H1 (cell line): ENCODE data around the gene HINT2. TPM values are rescaled to one million over a fixed set of nuclear protein-coding genes. Genes with fewer than 3 reads are reported as not detected.

Experiments used
- CTCF ChIA-PET: fragments of 300-600 bp; sonication (Branson Sonifier 250); formaldehyde crosslinking; loops from one replicate; lab custom pipeline; 2021; ENCODE audit not compliant: partially characterized antibody; lab: Charles Lee
- POLR2A ChIA-PET: fragments of 300-600 bp; sonication (Branson Sonifier 250); formaldehyde crosslinking; loops from one replicate; lab custom pipeline; 2021; ENCODE audit warnings: inconsistent platforms; ENCODE audit not compliant: partially characterized antibody; lab: Charles Lee
- DNase-seq, 2 experiments: peaks; one replicate each; pipeline versions ENCODE4 v3.0.0 to v3.0.0-alpha.2; 2010 to 2022; ENCODE audit warnings: low spot score in 2 of 2, low read depth in 1 of 2, mixed read lengths in 1 of 2
- FAIRE-seq: peaks from 2 replicates; lab custom pipeline; 2011; peaks lifted over from hg19 to GRCh38; lab: Jason Lieb, UNC
- H2AFZ ChIP-seq: 2 replicates; pipeline ENCODE4 v1.8.1; 2012; ENCODE audit warnings: low read length, inconsistent platforms
- H2AK5ac ChIP-seq: 2 replicates; pipeline ENCODE4 v1.6.1; 2013; ENCODE audit warnings: low read depth, low read length
- H2BK120ac ChIP-seq: replicated peaks from 2 replicates; pipeline ENCODE3; 2013; ENCODE audit warnings: low read depth, low read length, inconsistent platforms
- H2BK12ac ChIP-seq: 2 replicates; pipeline ENCODE4 v1.6.1; 2013; ENCODE audit warnings: low read depth, low read length
- H2BK15ac ChIP-seq: 2 replicates; pipeline ENCODE4 v1.6.1; 2013; ENCODE audit warnings: low read length
- H2BK20ac ChIP-seq: 2 replicates; pipeline ENCODE4 v1.6.1; 2013; ENCODE audit warnings: low read length
- H2BK5ac ChIP-seq: 2 replicates; pipeline ENCODE4 v1.6.1; 2013; ENCODE audit warnings: low read depth, low read length
- H3K14ac ChIP-seq: 2 replicates; pipeline ENCODE4 v1.6.1; 2013; ENCODE audit warnings: inconsistent platforms; ENCODE audit not compliant: insufficient read length
- H3K18ac ChIP-seq: 2 replicates; pipeline ENCODE4 v1.6.1; 2013; ENCODE audit warnings: low read length; ENCODE audit errors: extremely low read depth
- H3K23ac ChIP-seq: 2 replicates; pipeline ENCODE4 v1.6.1; 2013; ENCODE audit warnings: inconsistent platforms; ENCODE audit not compliant: insufficient read length
- H3K23me2 ChIP-seq: 2 replicates; pipeline ENCODE4 v1.6.1; 2013; ENCODE audit warnings: low read depth, low read length
- H3K27ac ChIP-seq: 2 replicates; pipeline ENCODE4 v1.6.1; 2011; ENCODE audit warnings: low read depth, low read length, inconsistent platforms
- H3K27me3 ChIP-seq, 4 experiments: replicated peaks in 1 of 4; 1 replicate in 1 of 4; 2 replicates in 3 of 4; pipeline versions ENCODE4 v1.6.1 to v1.8.1; 2011 to 2013; ENCODE audit warnings: low read length in 3 of 4, mild to moderate bottlenecking in 3 of 4, inconsistent platforms in 2 of 4, mixed read lengths in 2 of 4, moderate library complexity in 1 of 4; ENCODE audit not compliant: control insufficient read depth in 3 of 4, insufficient read depth in 3 of 4; ENCODE audit errors: extremely low read depth in 1 of 4
- H3K36me3 ChIP-seq, 4 experiments: 2 replicates each; pipeline versions ENCODE4 v1.6.1 to v1.8.1; 2011 to 2013; ENCODE audit warnings: mild to moderate bottlenecking in 4 of 4, low read length in 3 of 4, moderate library complexity in 2 of 4, control low read depth in 1 of 4, inconsistent platforms in 1 of 4; ENCODE audit not compliant: insufficient read depth in 4 of 4, control insufficient read depth in 2 of 4
- H3K4ac ChIP-seq: replicated peaks from 2 replicates; pipeline ENCODE3; 2013; ENCODE audit warnings: low read length, low read depth, mixed read lengths, inconsistent platforms; ENCODE audit not compliant: insufficient read length
- H3K4me1 ChIP-seq, 4 experiments: replicated peaks in 1 of 4; 1 replicate in 1 of 4; 2 replicates in 3 of 4; pipeline versions ENCODE4 v1.6.1 to v1.8.1; 2011 to 2013; ENCODE audit warnings: low read length in 3 of 4, inconsistent platforms in 2 of 4, mixed read lengths in 1 of 4; ENCODE audit not compliant: insufficient read depth in 4 of 4, control insufficient read depth in 3 of 4
- H3K4me2 ChIP-seq, 2 experiments: 2 replicates each; pipeline versions ENCODE4 v1.6.1 to v1.8.1; 2011 to 2013; ENCODE audit warnings: low read depth in 2 of 2, low read length in 2 of 2, control low read depth in 1 of 2, inconsistent platforms in 1 of 2, mild to moderate bottlenecking in 1 of 2; ENCODE audit not compliant: insufficient read depth in 1 of 2
- H3K4me3 ChIP-seq, 4 experiments: fragments of 200-600, 300-600 bp in 1 of 4; sonication (generic), shearing (Covaris generic), sonication (Bioruptor Twin) in 1 of 4; 2 replicates each; pipeline versions ENCODE4 v1.5.1 to v1.8.1; 2011 to 2016; ENCODE audit warnings: low read length in 4 of 4, low read depth in 3 of 4, control low read depth in 2 of 4, inconsistent platforms in 2 of 4, mild to moderate bottlenecking in 2 of 4, mixed read lengths in 1 of 4, moderate library complexity in 1 of 4; ENCODE audit not compliant: insufficient read depth in 2 of 4; ENCODE audit errors: extremely low read depth in 1 of 4
- H3K56ac ChIP-seq: replicated peaks from 2 replicates; pipeline ENCODE3; 2013; ENCODE audit warnings: low read depth, mild to moderate bottlenecking, mixed read lengths, low read length, inconsistent platforms; ENCODE audit not compliant: insufficient read length
- H3K79me1 ChIP-seq: 2 replicates; pipeline ENCODE4 v1.6.1; 2013; ENCODE audit warnings: low read depth, low read length, control low read depth
- H3K79me2 ChIP-seq, 2 experiments: 2 replicates each; pipeline versions ENCODE4 v1.6.1 to v1.8.1; 2012 to 2013; ENCODE audit warnings: low read length in 2 of 2, mild to moderate bottlenecking in 2 of 2, inconsistent platforms in 1 of 2; ENCODE audit not compliant: insufficient read depth in 2 of 2, control insufficient read depth in 1 of 2
- H3K9ac ChIP-seq, 4 experiments: replicated peaks in 1 of 4; 1 replicate in 1 of 4; 2 replicates in 3 of 4; pipeline versions ENCODE4 v1.6.1 to v1.8.1; 2011 to 2013; ENCODE audit warnings: low read depth in 3 of 4, low read length in 3 of 4, control low read depth in 2 of 4, mild to moderate bottlenecking in 2 of 4, moderate library complexity in 2 of 4, inconsistent platforms in 1 of 4; ENCODE audit errors: extremely low read depth in 1 of 4
- H3K9me3 ChIP-seq, 2 experiments: 2 replicates each; pipeline versions ENCODE4 v1.6.1 to v1.8.1; 2012 to 2013; ENCODE audit warnings: mild to moderate bottlenecking in 2 of 2, moderate library complexity in 2 of 2, control low read depth in 1 of 2, inconsistent platforms in 1 of 2, low read depth in 1 of 2, low read length in 1 of 2, mixed read lengths in 1 of 2; ENCODE audit not compliant: insufficient read depth in 2 of 2
- H4K20me1 ChIP-seq, 2 experiments: replicated peaks in 1 of 2; 2 replicates each; pipeline versions ENCODE3 to v1.8.1; 2011 to 2013; ENCODE audit warnings: inconsistent platforms in 2 of 2, low read length in 2 of 2, mild to moderate bottlenecking in 1 of 2; ENCODE audit not compliant: insufficient read depth in 2 of 2, control insufficient read depth in 1 of 2
- H4K5ac ChIP-seq: 2 replicates; pipeline ENCODE4 v1.6.1; 2013; ENCODE audit warnings: low read length, low read depth, mixed read lengths, inconsistent platforms; ENCODE audit not compliant: insufficient read length
- H4K8ac ChIP-seq: 2 replicates; pipeline ENCODE4 v1.8.0; 2013; ENCODE audit warnings: mild to moderate bottlenecking, moderate library complexity, low read length, inconsistent platforms; ENCODE audit not compliant: insufficient read depth; ENCODE audit errors: extremely low read depth
- H4K91ac ChIP-seq: replicated peaks from 2 replicates; pipeline ENCODE3; 2013; ENCODE audit warnings: low read length, mixed read lengths, inconsistent platforms; ENCODE audit not compliant: insufficient read length
- BACH1 ChIP-seq: IDR thresholded peaks from 2 replicates; pipeline ENCODE4 v1.6.1; 2012; ENCODE audit warnings: low read length, improper control_type of control experiment
- CHD2 ChIP-seq: IDR thresholded peaks from 2 replicates; pipeline ENCODE4 v1.6.1; 2012; ENCODE audit warnings: low read length, improper control_type of control experiment
- CTBP2 ChIP-seq: IDR thresholded peaks from 2 replicates; pipeline ENCODE4 v1.7.0; 2011; ENCODE audit warnings: borderline replicate concordance, mild to moderate bottlenecking, moderate library complexity, mixed read lengths, low read length; ENCODE audit not compliant: insufficient read depth, insufficient read length
- JUND ChIP-seq: IDR thresholded peaks from 2 replicates; pipeline ENCODE4 v1.6.1; 2011; ENCODE audit warnings: mild to moderate bottlenecking, improper control_type of control experiment, low read length
- KDM1A ChIP-seq: fragments of 200-600, 300-600 bp; sonication (generic); IDR thresholded peaks from 2 replicates; pipeline ENCODE4 v1.7.1; 2016; ENCODE audit warnings: mild to moderate bottlenecking, low read length, borderline replicate concordance
- KDM4A ChIP-seq: IDR thresholded peaks from one replicate; pipeline ENCODE4 v1.7.1; 2012; ENCODE audit warnings: low read depth, mild to moderate bottlenecking, moderate library complexity, low read length, inconsistent platforms; ENCODE audit not compliant: severe bottlenecking
- RXRA ChIP-seq: IDR thresholded peaks from 2 replicates; pipeline ENCODE4 v1.6.1; 2011; ENCODE audit warnings: low read depth, mild to moderate bottlenecking, low read length, moderate library complexity; ENCODE audit not compliant: insufficient read depth
- SP2 ChIP-seq: IDR thresholded peaks from 2 replicates; pipeline ENCODE4 v1.6.1; 2012; ENCODE audit warnings: mild to moderate bottlenecking, low read length, inconsistent platforms
- TCF12 ChIP-seq: IDR thresholded peaks from 2 replicates; pipeline ENCODE4 v1.6.1; 2011; ENCODE audit warnings: low read depth, mild to moderate bottlenecking, low read length
- TEAD4 ChIP-seq: IDR thresholded peaks from 2 replicates; pipeline ENCODE4 v1.6.1; 2012; ENCODE audit warnings: low read depth, low read length, inconsistent platforms, mixed read lengths
- YY1 ChIP-seq: IDR thresholded peaks from 2 replicates; pipeline ENCODE4 v1.6.1; 2011; ENCODE audit warnings: low read depth, mild to moderate bottlenecking, low read length
- WGBS, 2 experiments: shearing (Covaris generic) in 1 of 2; methylation state at CpG; one replicate each; pipeline versions ENCODE4 v1.1.6 to v1.1.7; 2013 to 2015; ENCODE audit warnings: low lambda C conversion rate in 2 of 2, mixed read lengths in 2 of 2, inconsistent platforms in 1 of 2, low coverage in 1 of 2, missing lambda C conversion rate in 1 of 2; ENCODE audit not compliant: insufficient replicate concordance in 2 of 2, insufficient coverage in 1 of 2, insufficient read length in 1 of 2; ENCODE audit errors: extremely low coverage in 1 of 2, missing lambda C conversion rate in 1 of 2; 5-methylcytosine and 5-hydroxymethylcytosine counted together
- polyA plus RNA-seq, 7 experiments: library from polyadenylated mRNA; depleted of rRNA in 3 of 7; stranded (reverse) in 5 of 7; unstranded in 2 of 7; fragments of >200 nt in 5 of 7; fragments of 200-250 nt in 2 of 7; gene quantifications; 1 replicate in 5 of 7; 2 replicates in 1 of 7; 4 replicates in 1 of 7; pipeline versions ENCODE4 v1.2.1 to v1.2.3, GENCODE V29; 2011 to 2013; ENCODE audit warnings: missing spikeins in 2 of 7, mixed read lengths in 2 of 7
- total RNA-seq: library from RNA; stranded (reverse); fragmentation: NEBNext Ultra II Directional; extraction: Animal tissue kit (Norgen Biotek cat#: 25700); gene quantifications from 2 replicates; pipeline ENCODE4 v1.2.1, GENCODE V29; 2021
- TF ChIP-seq, protein P1 (sequence below): IDR thresholded peaks from 2 replicates; pipeline ENCODE4 v1.6.1; 2012; ENCODE audit warnings: low read length, inconsistent platforms

The HINT2 gene
- total and polyA plus RNA-seq, 2 of the 8 experiments (the other 6 are each of a cell fraction or from before 2014, with no cell fraction given): 32.1 to 51.2 TPM

DNA sequence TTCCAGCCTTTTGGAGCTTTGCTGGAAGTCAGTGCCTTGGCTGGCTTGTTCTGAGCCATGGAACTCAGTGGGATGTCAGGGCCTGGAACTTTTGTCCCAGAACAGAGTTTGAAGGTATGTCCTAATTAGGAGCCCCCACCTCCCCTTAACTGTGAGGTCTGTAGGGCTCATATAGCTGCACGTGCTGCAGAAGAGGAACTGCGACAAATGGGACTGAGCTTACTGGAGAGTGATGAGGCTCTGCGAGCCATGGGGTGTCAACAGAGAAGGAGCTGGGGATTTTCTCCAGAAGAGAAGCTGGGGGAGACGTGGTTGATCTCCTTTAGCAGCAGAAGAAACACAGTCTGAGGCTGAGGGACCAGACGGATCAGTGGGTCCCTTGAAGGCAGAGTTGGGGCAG is 25.1 kb upstream of the HINT2 start:
- no peak overlapping the region for H2BK15ac ChIP-seq
- no peak overlapping the region for H4K8ac ChIP-seq
- no peak overlapping the region for H3K14ac ChIP-seq
- H4K91ac ChIP-seq: no peak overlapping the region
- H2BK12ac ChIP-seq: no peak overlapping the region
- WGBS, 2 experiments: 86% methylated on average over 5 of the region's 5 CpGs; no CpG with 5 or more reads in 1 of the 2 experiments
- no peaks in the 10 kb centered on the region for H4K20me1 ChIP-seq
- no peaks in the 10 kb centered on the region for H3K9me3 ChIP-seq
- no peak overlapping the region for H2AK5ac ChIP-seq
- H3K4me3 ChIP-seq: no peak overlapping the region
- no peaks in the 10 kb centered on the region for H3K36me3 ChIP-seq
- no peak overlapping the region for H2AFZ ChIP-seq
- ChIA-PET CTCF (interaction anchor here (0.7 to 16.5 kb wide), 5 partner anchors 15 to 50 kb away, joined by 3 to 172 read pairs (median 4); partner anchors contain the start of genes FAM221B and TMEM8B), POLR2A (interaction anchor here (1.0 to 1.4 kb wide), 2 partner anchors 19 to 24 kb away, joined by 3 read pairs; no protein-coding TSS in a partner anchor)
- peaks cover 2 to 11% (median 8%) of the 10 kb centered on the region in 4 experiments for H3K4me1 ChIP-seq
- H4K5ac ChIP-seq: no peak overlapping the region
- no peaks in the 10 kb centered on the region for H3K79me2 ChIP-seq
- H3K18ac ChIP-seq: no peak overlapping the region
- DNase-seq (no peak), FAIRE-seq (no peak)
- no peak overlapping the region for H3K56ac ChIP-seq
- no peak overlapping the region for H3K9ac ChIP-seq
- H3K79me1 ChIP-seq: no peaks in the 10 kb centered on the region
- H2BK5ac ChIP-seq: no peak overlapping the region
- H2BK120ac ChIP-seq: no peak overlapping the region
- H3K4ac ChIP-seq: no peak overlapping the region
- no peaks in the 10 kb centered on the region for H3K23me2 ChIP-seq
- H3K27me3 ChIP-seq: no peaks in the 10 kb centered on the region; a peak in 1 of 7 replicates
- H3K27ac ChIP-seq: no peak overlapping the region
- H3K4me2 ChIP-seq: no peak overlapping the region
- H3K23ac ChIP-seq: no peak overlapping the region
- no peak overlapping the region for H2BK20ac ChIP-seq
- TF ChIP-seq RXRA (no peak), BACH1 (no peak), YY1 (no peak), JUND (no peak), KDM1A (no peak), KDM4A (no peak), CTBP2 (no peak), SP2 (no peak), TCF12 (no peak), TEAD4 (no peak), CHD2 (no peak)
- TF ChIP-seq, protein P1, sequence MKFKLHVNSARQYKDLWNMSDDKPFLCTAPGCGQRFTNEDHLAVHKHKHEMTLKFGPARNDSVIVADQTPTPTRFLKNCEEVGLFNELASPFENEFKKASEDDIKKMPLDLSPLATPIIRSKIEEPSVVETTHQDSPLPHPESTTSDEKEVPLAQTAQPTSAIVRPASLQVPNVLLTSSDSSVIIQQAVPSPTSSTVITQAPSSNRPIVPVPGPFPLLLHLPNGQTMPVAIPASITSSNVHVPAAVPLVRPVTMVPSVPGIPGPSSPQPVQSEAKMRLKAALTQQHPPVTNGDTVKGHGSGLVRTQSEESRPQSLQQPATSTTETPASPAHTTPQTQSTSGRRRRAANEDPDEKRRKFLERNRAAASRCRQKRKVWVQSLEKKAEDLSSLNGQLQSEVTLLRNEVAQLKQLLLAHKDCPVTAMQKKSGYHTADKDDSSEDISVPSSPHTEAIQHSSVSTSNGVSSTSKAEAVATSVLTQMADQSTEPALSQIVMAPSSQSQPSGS: no peak
